Fibroblast of pulmonary artery (primary cell): Measurements from ENCODE around the gene DRAP1.

Experiments used
- DNase-seq: peaks from one replicate; pipeline ENCODE4 v3.0.0-alpha.2; 2010; ENCODE audit warnings: low read depth
- H3K4me3 ChIP-seq: replicated peaks from 2 replicates; pipeline ENCODE4 v1.5.1; 2011; ENCODE audit warnings: low read depth, mild to moderate bottlenecking, control low read depth, low read length, moderate library complexity
- CTCF ChIP-seq: IDR thresholded peaks from 2 replicates; pipeline ENCODE4 v1.5.1; 2011; ENCODE audit warnings: mild to moderate bottlenecking, control low read depth, low read length, inconsistent platforms; ENCODE audit errors: missing control alignments

Gene DRAP1

GRCh38 chr11:65927904-65928397 is 8.7 kb downstream of the DRAP1 start:
- TF ChIP-seq CTCF, result no peak
- H3K4me3 ChIP-seq, result no peak overlapping the region
- no peak for DNase-seq

- DNase-seq, result no peak
- no peak for TF ChIP-seq CTCF
- H3K4me3 ChIP-seq, result no peak overlapping the region
These were observed 9.4 kb downstream of the DRAP1 start for GRCh38 chr11:65928667-65929066.

GRCh38 chr11:65931773-65932557 is 12.7 kb downstream of the DRAP1 start:
- no peak overlapping the region for H3K4me3 ChIP-seq
- DNase-seq, result no peak
- peak; percentile 3 for TF ChIP-seq CTCF

- DNase-seq, result peak; percentile 22
- no peak for TF ChIP-seq CTCF
- H3K4me3 ChIP-seq, result no peak overlapping the region
These were observed 13.3 kb downstream of the DRAP1 start for GRCh38 chr11:65932558-65932919.

GRCh38 chr11:65934014-65934413 is 14.8 kb downstream of the DRAP1 start:
- no peak overlapping the region for H3K4me3 ChIP-seq
- DNase-seq, result peak; percentile 36
- no peak for TF ChIP-seq CTCF

- TF ChIP-seq CTCF, result no peak
- no peak overlapping the region for H3K4me3 ChIP-seq
- no peak for DNase-seq
These were observed 18.5 kb downstream of the DRAP1 start for GRCh38 chr11:65937766-65938165.
